Gastroesophageal sphincter (tissue), 3 donors: ENCODE data around the gene ECI1.

ENCODE experiments used
- CTCF ChIP-seq, 4 experiments: fragments of 200-600 bp in 2 of 4; fragments of 450-650 bp in 2 of 4; sonication (generic) in 1 of 4; IDR thresholded peaks; one replicate each; pipeline ENCODE4 v1.5.1; 2017 to 2019; ENCODE audit warnings: antibody characterized with exemption in 4 of 4, mild to moderate bottlenecking in 2 of 4, moderate library complexity in 2 of 4
- EP300 ChIP-seq: sonication (generic); formaldehyde crosslinking; IDR thresholded peaks from one replicate; pipeline ENCODE4 v1.6.1; 2017; ENCODE audit warnings: antibody characterized with exemption, mild to moderate bottlenecking
- POLR2A ChIP-seq, 2 donors: fragments of 450-650 bp; IDR thresholded peaks; one replicate each; pipeline ENCODE4 v1.6.1; 2017; ENCODE audit warnings: antibody characterized with exemption in 2 of 2, mild to moderate bottlenecking in 2 of 2, moderate library complexity in 1 of 2
- POLR2AphosphoS5 ChIP-seq: sonication (generic); formaldehyde crosslinking; IDR thresholded peaks from one replicate; pipeline ENCODE4 v1.6.1; 2017; ENCODE audit warnings: antibody characterized with exemption

GRCh38 chr16:2214719-2214968, 36.7 kb downstream of the ECI1 start, which contains the start of gene PGP:
- TF ChIP-seq POLR2A (IDR thresholded peaks at IDR 0.05) (no peak), CTCF (IDR thresholded peaks at IDR 0.05) (peak in 1 of 4 experiments; percentile 45), POLR2AphosphoS5 (no peak), EP300 (no peak)
